Fibroblast of skin of left quadriceps (primary cell): ENCODE data around the gene PRKRIP1.
"Not testable (repeated sequence)": the region's sequence is repeated elsewhere in the genome, so short reads cannot be mapped to it uniquely, and the experiment has no call there.

Experiments
- DNase-seq, 2 experiments: peaks; one replicate each; pipeline ENCODE4 v3.0.0-alpha.2; 2013; ENCODE audit warnings: low read depth in 2 of 2

The PRKRIP1 gene

DNA sequence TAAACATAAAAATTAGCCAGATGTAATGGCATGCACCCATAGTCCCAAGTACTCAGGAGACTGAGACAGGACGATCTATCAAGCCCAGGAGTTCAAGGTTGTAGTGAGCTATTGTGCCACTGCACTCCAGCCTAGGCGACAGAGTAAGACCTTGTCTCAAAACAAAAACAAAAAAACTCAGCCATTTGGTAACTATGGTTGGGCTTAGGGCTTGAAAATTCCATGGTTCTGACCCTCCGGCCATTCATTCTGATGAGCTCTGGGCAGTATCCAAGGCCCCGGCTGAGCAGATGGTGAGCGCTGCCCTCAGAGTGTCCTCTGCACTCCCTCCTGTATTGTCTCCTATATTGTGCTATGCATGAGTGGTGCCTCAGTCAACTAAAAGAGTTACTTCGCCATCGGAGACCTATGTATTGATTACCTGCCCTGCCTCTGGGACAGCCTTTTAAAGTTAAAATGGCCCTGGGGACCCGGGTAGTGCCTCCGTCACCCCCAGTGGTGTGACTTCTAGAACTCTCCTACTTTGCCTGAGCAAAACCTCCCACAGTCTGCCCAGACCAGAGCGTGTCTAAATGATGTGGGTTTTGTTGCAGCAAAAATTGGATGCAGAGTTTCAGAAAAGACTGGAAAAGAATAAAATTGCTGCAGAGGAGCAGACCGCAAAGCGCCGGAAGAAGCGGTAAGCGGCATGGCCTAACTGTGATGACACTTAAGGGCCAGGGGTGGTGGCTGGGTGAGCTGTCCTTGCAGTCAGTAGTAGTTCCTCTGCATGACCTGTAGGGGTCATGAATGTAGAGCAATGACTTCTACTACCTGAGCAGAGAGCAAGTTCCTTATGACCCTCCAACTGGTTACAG is 8.1 kb downstream of the PRKRIP1 start:
- DNase-seq: no peak

DNA sequence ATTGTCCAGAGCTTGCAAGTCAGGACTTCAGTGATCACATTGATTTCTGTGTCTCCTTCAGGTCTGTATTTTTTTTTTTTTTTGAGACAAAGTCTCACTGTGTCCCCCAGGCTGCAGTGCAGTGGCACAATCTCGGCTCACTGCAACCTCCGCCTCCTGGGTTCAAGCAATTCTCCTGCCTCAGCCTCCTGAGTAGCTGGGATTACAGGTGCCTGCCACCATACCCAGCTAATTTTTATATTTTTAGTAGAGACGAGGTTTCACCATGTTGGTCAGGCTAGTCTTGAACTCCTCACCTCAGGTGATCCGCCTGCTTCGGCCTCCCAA is 8.7 kb downstream of the PRKRIP1 start:
- DNase-seq: not testable (repeated sequence)

DNA sequence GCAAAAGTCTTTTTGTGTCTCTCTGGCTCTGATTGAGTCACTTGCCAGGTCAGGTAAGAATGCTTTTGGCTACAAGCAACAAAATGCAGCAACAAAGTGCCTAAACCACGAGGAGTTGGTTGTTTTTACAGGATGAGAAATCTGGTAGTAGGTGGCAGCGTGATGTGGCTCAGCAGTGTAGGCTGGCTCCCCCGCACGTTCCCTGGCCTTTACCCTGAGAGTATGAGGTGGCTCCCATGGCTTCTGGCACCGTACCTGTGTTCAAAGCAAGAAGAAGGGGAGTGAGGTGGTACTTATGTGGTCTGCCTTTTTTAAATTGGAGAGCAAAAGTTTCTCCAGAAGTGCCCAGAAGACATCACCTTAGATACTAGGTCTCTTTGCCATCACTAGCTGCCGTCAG is 11.7 kb downstream of the PRKRIP1 start:
- DNase-seq: no peak

DNA sequence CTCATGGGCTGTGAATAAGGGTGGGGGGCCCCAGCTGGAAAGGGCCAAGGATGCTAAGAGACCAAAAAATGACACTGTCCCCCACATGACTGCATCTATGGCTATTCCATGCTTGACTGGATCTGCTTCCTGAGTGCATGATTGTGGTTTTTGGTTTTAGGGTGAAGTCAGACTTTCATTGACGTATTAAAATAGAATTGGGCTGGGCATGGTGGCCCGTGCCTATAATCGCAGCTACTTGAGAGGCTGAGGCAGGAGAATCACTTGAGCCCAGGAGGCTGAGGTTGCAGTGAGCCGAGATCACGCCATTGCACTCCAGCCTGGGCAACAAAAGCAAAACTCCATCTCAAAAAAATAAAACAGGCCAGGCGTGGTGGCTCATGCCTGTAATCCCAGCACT is 12.4 kb downstream of the PRKRIP1 start:
- DNase-seq: not testable (repeated sequence)

- DNase-seq: no peak
These were observed 13.2 kb downstream of the PRKRIP1 start for GRCh38 chr7:102409340-102409739.

- DNase-seq: no peak
These were observed 14.0 kb downstream of the PRKRIP1 start for GRCh38 chr7:102410123-102410522.

- DNase-seq: no peak
These were observed 14.8 kb downstream of the PRKRIP1 start for GRCh38 chr7:102410918-102411317.

DNA sequence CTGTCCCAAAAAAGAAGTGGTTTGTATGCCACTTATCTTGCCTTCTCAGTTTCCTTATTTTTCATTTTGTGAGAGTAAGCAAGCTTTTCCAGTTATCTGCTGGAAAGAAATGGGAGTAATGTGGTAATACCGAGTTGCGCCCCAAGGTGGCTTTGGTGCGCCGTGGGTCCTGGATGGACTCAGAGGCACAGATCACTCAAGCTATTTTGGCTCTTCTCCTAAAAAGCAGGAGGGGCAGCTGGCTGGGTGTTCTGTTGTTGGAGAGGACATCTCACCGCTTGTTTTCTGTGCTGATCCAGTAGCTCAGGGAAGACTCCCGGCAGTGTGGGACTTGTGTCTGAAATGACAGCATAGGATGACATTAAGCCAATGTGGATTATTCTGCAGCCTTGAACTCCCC is 16.4 kb downstream of the PRKRIP1 start:
- no peak for DNase-seq

DNA sequence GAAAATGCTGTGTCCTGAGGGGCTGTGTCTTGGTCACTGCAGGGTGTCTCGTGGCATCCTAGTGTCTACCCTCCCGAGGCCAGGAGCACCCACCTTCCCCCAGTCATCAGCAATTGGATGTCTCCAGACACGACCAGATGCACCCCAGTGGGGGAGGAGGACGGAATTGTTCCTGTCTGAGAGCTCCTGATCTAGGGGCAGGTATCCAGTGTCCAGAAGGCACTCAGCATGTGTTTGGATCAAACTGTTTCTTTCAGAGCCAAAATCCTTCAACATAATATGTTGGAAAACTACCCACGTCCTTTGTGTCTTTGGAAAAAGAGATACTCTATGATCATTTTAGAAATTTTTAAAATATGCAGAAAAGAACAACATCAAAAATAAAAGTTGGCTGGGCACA is 16.9 kb downstream of the PRKRIP1 start:
- DNase-seq: no peak

- DNase-seq: no peak
These were observed 17.4 kb downstream of the PRKRIP1 start for GRCh38 chr7:102413611-102414010.

DNA sequence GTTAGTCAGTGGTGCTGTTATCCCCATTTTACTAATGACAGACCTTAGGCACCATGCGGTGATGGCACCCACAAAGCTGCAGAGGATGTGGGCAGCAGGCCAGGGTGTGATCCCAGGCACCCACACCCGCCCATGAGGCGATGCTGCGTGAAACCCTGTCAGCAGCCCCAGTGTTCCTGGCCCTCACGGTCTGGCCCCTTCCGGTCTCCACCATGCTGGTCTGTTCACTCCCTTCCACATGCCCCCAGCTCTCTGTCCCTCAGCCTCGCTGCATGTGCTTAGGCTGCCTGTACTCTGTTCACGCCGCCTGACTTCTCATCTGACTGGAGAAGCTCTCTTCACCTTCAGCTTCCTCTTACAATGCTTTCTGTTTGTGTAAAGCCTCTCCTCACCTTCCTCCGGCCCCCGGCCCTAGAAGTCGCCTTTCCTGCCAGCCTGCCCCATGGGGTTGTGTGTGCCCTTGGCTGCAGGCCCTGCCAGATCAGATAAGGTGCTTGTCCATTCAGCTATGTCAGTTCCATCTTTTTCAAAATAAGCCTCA is 19.6 kb downstream of the PRKRIP1 start:
- DNase-seq: no peak

GRCh38 chr7:102416406-102416805 is 20.2 kb downstream of the PRKRIP1 start:
- DNase-seq: no peak

DNA sequence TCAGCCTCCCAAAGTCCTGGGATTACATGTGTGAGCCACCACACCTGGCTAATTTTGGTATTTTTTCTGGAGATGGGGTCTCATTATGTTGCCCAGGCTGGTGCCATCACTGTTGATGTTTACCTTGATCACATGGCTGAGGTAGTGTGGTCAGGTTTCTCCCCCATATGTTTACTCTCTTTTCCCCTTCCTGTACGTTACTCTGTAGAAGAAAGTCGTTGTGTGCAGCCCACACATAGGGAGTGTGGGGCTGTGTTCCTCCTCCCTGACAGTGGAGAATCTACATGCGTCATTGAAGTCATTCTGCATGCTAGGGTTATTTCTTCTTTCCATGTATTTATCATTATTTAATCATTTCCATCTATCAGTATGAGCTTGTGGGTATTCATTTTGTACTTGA is 20.9 kb downstream of the PRKRIP1 start:
- DNase-seq: no peak

GRCh38 chr7:102418592-102418991 is 22.4 kb downstream of the PRKRIP1 start:
- DNase-seq: no peak

DNA sequence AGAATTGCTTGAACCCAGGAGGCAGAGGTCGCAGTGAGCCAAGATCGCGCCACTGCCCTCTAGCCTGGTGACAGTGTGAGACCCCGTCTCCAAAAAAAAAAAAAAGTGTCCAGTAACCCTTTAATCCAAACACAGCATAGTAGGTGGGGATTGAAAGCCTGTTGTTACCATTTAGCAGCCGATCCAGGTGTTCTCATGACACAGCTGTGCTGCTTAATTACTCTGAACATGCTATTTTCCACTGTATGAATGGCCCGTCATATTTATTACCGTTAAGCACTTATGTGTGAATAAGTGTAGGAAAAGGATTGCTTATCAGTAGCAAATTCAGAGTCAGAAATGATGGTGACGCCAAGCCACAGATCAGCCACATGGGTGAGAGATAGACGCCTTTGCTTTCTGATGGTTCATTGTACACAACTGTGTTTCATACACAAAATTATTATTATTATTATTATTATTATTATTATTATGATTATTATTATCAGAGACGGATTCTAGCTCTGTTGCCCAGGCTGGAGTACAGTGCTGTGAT is 25.6 kb downstream of the PRKRIP1 start:
- no peak for DNase-seq

DNA sequence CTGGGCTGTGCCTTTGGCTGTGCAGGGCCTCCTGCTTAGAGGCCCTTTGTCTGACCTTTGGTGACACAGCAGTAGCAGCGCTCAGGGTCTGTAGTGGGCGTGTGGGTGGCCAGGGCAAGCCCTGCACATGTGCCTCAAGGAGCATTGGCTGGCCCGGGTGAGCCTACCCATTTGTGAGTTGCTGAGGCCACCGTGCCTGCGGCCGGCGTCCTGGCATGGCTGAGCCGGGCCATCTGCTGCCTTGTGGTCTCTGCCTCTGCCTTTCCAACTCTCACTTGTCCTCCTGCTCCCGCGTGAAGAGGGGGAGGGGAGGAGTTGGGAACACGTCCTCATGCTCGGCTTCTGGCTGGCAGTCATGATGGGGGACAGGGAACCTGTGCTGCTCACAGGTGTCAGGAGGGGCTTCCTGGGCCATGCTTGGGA is 28.0 kb downstream of the PRKRIP1 start:
- DNase-seq: no peak

- DNase-seq: no peak
These were observed 28.6 kb downstream of the PRKRIP1 start for GRCh38 chr7:102424787-102425218.

GRCh38 chr7:102425639-102426267 is 29.6 kb downstream of the PRKRIP1 start:
- no peak for DNase-seq

DNA sequence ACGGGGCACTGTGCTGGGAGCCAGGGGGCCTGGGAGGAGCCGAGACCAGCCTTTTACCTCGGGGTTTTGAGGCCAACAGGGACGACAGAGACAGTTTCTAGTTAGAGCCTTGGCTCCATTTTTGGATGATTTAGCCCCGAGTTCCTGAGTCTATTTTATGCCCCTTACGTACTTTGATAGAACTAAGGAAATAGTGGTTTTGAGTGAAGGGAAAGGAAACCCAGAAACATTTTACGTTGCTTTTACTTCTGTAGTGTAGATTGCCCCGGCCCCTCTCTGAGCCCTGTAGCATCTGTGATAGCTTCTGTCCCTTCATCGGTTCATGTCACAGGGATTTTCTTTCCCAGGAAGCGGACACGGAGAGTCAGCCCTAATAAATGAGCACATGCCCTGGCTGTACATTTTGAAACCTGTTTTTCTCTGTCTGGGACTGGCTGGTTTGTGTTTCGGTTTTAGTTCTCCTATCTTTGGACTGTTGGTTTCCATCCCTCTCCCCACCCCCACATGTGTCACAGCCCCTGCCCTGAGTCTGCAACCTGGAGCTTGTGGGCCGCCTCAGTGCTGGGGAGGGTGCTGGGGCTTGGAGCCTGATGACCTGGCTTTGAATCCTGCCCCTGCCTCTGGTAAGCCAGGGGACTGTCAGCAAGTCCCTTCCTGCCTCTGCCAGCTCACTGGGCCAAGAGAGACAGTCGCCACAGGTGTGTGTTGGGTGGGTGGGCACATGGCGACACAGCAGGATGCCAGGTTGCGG is 30.3 kb downstream of the PRKRIP1 start:
- DNase-seq: no peak

GRCh38 chr7:102427019-102427405 is 30.8 kb downstream of the PRKRIP1 start:
- no peak for DNase-seq

GRCh38 chr7:102429141-102429899 is 33.2 kb downstream of the PRKRIP1 start:
- DNase-seq: no peak
